Tibial artery (tissue), 4 donors: ENCODE measurements around the gene EPB41.
"Not testable (repeated sequence)": the region's sequence is repeated elsewhere in the genome, so short reads cannot be mapped to it uniquely, and the experiment has no call there.

Source experiments
- DNase-seq, 2 donors: peaks; one replicate each; pipeline ENCODE4 v3.0.0-alpha.2; 2019
- H3K27ac ChIP-seq, 2 donors: fragments of 200-600 bp; sonication (generic) in 1 of 2; 1 replicate in 1 of 2; 2 replicates in 1 of 2; pipeline ENCODE4 v1.5.1; 2018 to 2019; ENCODE audit warnings: mild to moderate bottlenecking in 1 of 2
- H3K27me3 ChIP-seq, 2 donors: fragments of 200-600 bp; sonication (generic) in 1 of 2; one replicate each; pipeline versions ENCODE4 v1.5.1 to v1.6.0; 2016 to 2019
- H3K36me3 ChIP-seq, 3 donors: fragments of 200-600 bp; sonication (generic) in 2 of 3; one replicate each; pipeline ENCODE4 v1.5.1; 2016 to 2019; ENCODE audit warnings: mild to moderate bottlenecking in 2 of 3
- H3K4me1 ChIP-seq, 4 donors: fragments of 200-600 bp; sonication (generic) in 2 of 4; 1 replicate in 3 of 4; 2 replicates in 1 of 4; pipeline ENCODE4 v1.5.1; 2016 to 2019
- H3K4me3 ChIP-seq, 2 donors: fragments of 200-600 bp; sonication (generic) in 1 of 2; 1 replicate in 1 of 2; 2 replicates in 1 of 2; pipeline ENCODE4 v1.5.1; 2018 to 2019; ENCODE audit warnings: mild to moderate bottlenecking in 2 of 2
- H3K9me3 ChIP-seq, 3 donors: fragments of 200-600 bp; sonication (generic) in 1 of 3; one replicate each; pipeline ENCODE4 v1.5.1; 2016 to 2019
- CTCF ChIP-seq, 2 experiments: fragments of 200-600 bp in 1 of 2; fragments of 450-650 bp in 1 of 2; IDR thresholded peaks; one replicate each; pipeline ENCODE4 v1.5.1; 2017 to 2019; ENCODE audit warnings: antibody characterized with exemption in 2 of 2, mild to moderate bottlenecking in 1 of 2, moderate library complexity in 1 of 2
- intact Hi-C: fragments of 100-400 bp; cut with DNase I; formaldehyde crosslinking; loops from one replicate; pipeline ENCODE4 v1.15.0; 2023; ENCODE audit warnings: low total_unique reads

EPB41 gene

GRCh38 chr1:29129916-29130315 is 215.5 kb downstream of the EPB41 start:
- H3K4me1 ChIP-seq = peaks cover 0 to 9% (median 4%) of the 10 kb centered on the region in 4 donors
- intact Hi-C loops = no loop called here
- H3K27ac ChIP-seq = no peak overlapping the region
- DNase-seq = no peak
- no peaks in the 10 kb centered on the region for H3K9me3 ChIP-seq
- H3K4me3 ChIP-seq = no peak overlapping the region
- no peaks in the 10 kb centered on the region for H3K36me3 ChIP-seq
- TF ChIP-seq CTCF (IDR thresholded peaks at IDR 0.05) = no peak
- H3K27me3 ChIP-seq = peaks cover 0 to under 1% of the 10 kb centered on the region in 2 donors

- H3K4me3 ChIP-seq, H3K27ac ChIP-seq, DNase-seq, H3K36me3 ChIP-seq, H3K4me1 ChIP-seq, intact Hi-C loops, H3K27me3 ChIP-seq, H3K9me3 ChIP-seq: not testable (repeated sequence)
These were observed 216.7 kb downstream of the EPB41 start for GRCh38 chr1:29131056-29131455.

- Histone ChIP-seq H3K4me3 (no peak overlapping the region), H3K9me3 (no peaks in the 10 kb centered on the region), H3K36me3 (no peaks in the 10 kb centered on the region), H3K4me1 (peaks cover 0 to 12% (median 2%) of the 10 kb centered on the region in 4 donors), H3K27me3 (peaks cover 0 to 6% of the 10 kb centered on the region in 2 donors), H3K27ac (no peak overlapping the region)
- TF ChIP-seq CTCF (IDR thresholded peaks at IDR 0.05) = no peak
- DNase-seq = no peak
- intact Hi-C loops = no loop called here
These were observed 219.7 kb downstream of the EPB41 start for GRCh38 chr1:29133861-29134694.

GRCh38 chr1:29134695-29135028 is 220.3 kb downstream of the EPB41 start:
- Histone ChIP-seq H3K9me3 (no peaks in the 10 kb centered on the region), H3K27ac (no peak overlapping the region), H3K27me3 (peaks cover 0 to 6% of the 10 kb centered on the region in 2 donors), H3K4me1 (peaks cover 0 to 12% (median 2%) of the 10 kb centered on the region in 4 donors), H3K4me3 (no peak overlapping the region), H3K36me3 (no peaks in the 10 kb centered on the region)
- DNase-seq = no peak
- no peak for TF ChIP-seq CTCF (IDR thresholded peaks at IDR 0.05)
- intact Hi-C loops = no loop called here

- intact Hi-C loops = no loop called here
- no peak for TF ChIP-seq CTCF (IDR thresholded peaks at IDR 0.05)
- H3K4me1 ChIP-seq = peaks cover 0 to 12% (median 2%) of the 10 kb centered on the region in 4 donors
- DNase-seq = no peak
- no peaks in the 10 kb centered on the region for H3K9me3 ChIP-seq
- H3K36me3 ChIP-seq = no peaks in the 10 kb centered on the region
- H3K27me3 ChIP-seq = peaks cover 0 to 6% of the 10 kb centered on the region in 2 donors
- H3K4me3 ChIP-seq = no peak overlapping the region
- H3K27ac ChIP-seq = no peak overlapping the region
These were observed 222.1 kb downstream of the EPB41 start for GRCh38 chr1:29136391-29136915.

GRCh38 chr1:29142714-29143113 is 228.3 kb downstream of the EPB41 start:
- H3K9me3 ChIP-seq = no peaks in the 10 kb centered on the region
- H3K27ac ChIP-seq = no peak overlapping the region
- intact Hi-C loops = no loop called here
- DNase-seq = no peak
- H3K4me3 ChIP-seq = no peak overlapping the region
- TF ChIP-seq CTCF (IDR thresholded peaks at IDR 0.05) = no peak
- no peaks in the 10 kb centered on the region for H3K4me1 ChIP-seq
- H3K27me3 ChIP-seq = no peaks in the 10 kb centered on the region
- H3K36me3 ChIP-seq = peaks cover 14 to 46% (median 44%) of the 10 kb centered on the region in 3 donors
